ENCODE data around the gene VIT.

The VIT gene

GRCh38 chr2:36664696-36665076 is 31.8 kb upstream of the VIT start:
- no peak for DNase-seq
- H3F3A ChIP-seq (ENCODE audit: insufficient read depth, low read length), result no peaks in the 10 kb centered on the region
- H3K27me3 ChIP-seq (replicated peaks; ENCODE audit: insufficient read depth, low read length), result no peaks in the 10 kb centered on the region
- H3K36me3 ChIP-seq (replicated peaks; ENCODE audit: insufficient read depth, low read length), result no peaks in the 10 kb centered on the region
- H3K9me2 ChIP-seq (replicated peaks; ENCODE audit: insufficient read depth, low read length), result no peaks in the 10 kb centered on the region
- H4K20me1 ChIP-seq (ENCODE audit: insufficient read depth, low read length), result no peaks in the 10 kb centered on the region
- no peaks in the 10 kb centered on the region for H3K9me3 ChIP-seq (replicated peaks; ENCODE audit: insufficient read depth, low read length)
- no peaks in the 10 kb centered on the region for H3K4me1 ChIP-seq (ENCODE audit: low read length)
- no peak overlapping the region for H3K4me2 ChIP-seq (ENCODE audit: low read depth, low read length)
- no peak overlapping the region for H3K27ac ChIP-seq (ENCODE audit: low read length)
- no peak overlapping the region for H2AFZ ChIP-seq (ENCODE audit: low read length)
- TF ChIP-seq, protein P1, sequence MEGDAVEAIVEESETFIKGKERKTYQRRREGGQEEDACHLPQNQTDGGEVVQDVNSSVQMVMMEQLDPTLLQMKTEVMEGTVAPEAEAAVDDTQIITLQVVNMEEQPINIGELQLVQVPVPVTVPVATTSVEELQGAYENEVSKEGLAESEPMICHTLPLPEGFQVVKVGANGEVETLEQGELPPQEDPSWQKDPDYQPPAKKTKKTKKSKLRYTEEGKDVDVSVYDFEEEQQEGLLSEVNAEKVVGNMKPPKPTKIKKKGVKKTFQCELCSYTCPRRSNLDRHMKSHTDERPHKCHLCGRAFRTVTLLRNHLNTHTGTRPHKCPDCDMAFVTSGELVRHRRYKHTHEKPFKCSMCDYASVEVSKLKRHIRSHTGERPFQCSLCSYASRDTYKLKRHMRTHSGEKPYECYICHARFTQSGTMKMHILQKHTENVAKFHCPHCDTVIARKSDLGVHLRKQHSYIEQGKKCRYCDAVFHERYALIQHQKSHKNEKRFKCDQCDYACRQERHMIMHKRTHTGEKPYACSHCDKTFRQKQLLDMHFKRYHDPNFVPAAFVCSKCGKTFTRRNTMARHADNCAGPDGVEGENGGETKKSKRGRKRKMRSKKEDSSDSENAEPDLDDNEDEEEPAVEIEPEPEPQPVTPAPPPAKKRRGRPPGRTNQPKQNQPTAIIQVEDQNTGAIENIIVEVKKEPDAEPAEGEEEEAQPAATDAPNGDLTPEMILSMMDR (IDR thresholded peaks at IDR 0.05; ENCODE audit: low read length), result no peak
- TF ChIP-seq EZH2 (optimal IDR thresholded peaks at IDR 0.05; ENCODE audit: low read depth, low read length) (no peak), EZH2phosphoT487 (IDR thresholded peaks at IDR 0.05; ENCODE audit: low read length) (no peak)
- no peak overlapping the region for H3K4me3 ChIP-seq (ENCODE audit: low read length)
- no peaks in the 10 kb centered on the region for H3K79me2 ChIP-seq (ENCODE audit: low read length)
- H3K9ac ChIP-seq (ENCODE audit: low read length), result no peak overlapping the region

- Histone ChIP-seq H2AFZ (ENCODE audit: low read length) (no peak overlapping the region), H3K9ac (ENCODE audit: low read length) (no peak overlapping the region), H3K4me3 (ENCODE audit: low read length) (no peak overlapping the region), H3K79me2 (ENCODE audit: low read length) (no peaks in the 10 kb centered on the region), H3K27me3 (replicated peaks; ENCODE audit: insufficient read depth, low read length) (no peaks in the 10 kb centered on the region), H3K9me3 (replicated peaks; ENCODE audit: insufficient read depth, low read length) (no peaks in the 10 kb centered on the region), H4K20me1 (ENCODE audit: insufficient read depth, low read length) (no peaks in the 10 kb centered on the region), H3K4me2 (ENCODE audit: low read depth, low read length) (no peak overlapping the region), H3K9me2 (replicated peaks; ENCODE audit: insufficient read depth, low read length) (no peaks in the 10 kb centered on the region), H3F3A (ENCODE audit: insufficient read depth, low read length) (no peaks in the 10 kb centered on the region), H3K27ac (ENCODE audit: low read length) (no peak overlapping the region), H3K36me3 (replicated peaks; ENCODE audit: insufficient read depth, low read length) (no peaks in the 10 kb centered on the region), H3K4me1 (ENCODE audit: low read length) (no peaks in the 10 kb centered on the region)
- DNase-seq, result no peak
- TF ChIP-seq, protein P1 (IDR thresholded peaks at IDR 0.05; ENCODE audit: low read length), result no peak
- TF ChIP-seq EZH2 (optimal IDR thresholded peaks at IDR 0.05; ENCODE audit: low read depth, low read length) (no peak), EZH2phosphoT487 (IDR thresholded peaks at IDR 0.05; ENCODE audit: low read length) (no peak)
Observed at GRCh38 chr2:36667931-36668330, 28.6 kb upstream of the VIT start.

GRCh38 chr2:36670881-36671595 is 25.5 kb upstream of the VIT start:
- no peaks in the 10 kb centered on the region for H3K9me3 ChIP-seq (replicated peaks; ENCODE audit: insufficient read depth, low read length)
- no peaks in the 10 kb centered on the region for H3K36me3 ChIP-seq (replicated peaks; ENCODE audit: insufficient read depth, low read length)
- no peak overlapping the region for H3K27ac ChIP-seq (ENCODE audit: low read length)
- no peaks in the 10 kb centered on the region for H4K20me1 ChIP-seq (ENCODE audit: insufficient read depth, low read length)
- no peak overlapping the region for H3K4me2 ChIP-seq (ENCODE audit: low read depth, low read length)
- H2AFZ ChIP-seq (ENCODE audit: low read length), result no peak overlapping the region
- H3K9me2 ChIP-seq (replicated peaks; ENCODE audit: insufficient read depth, low read length), result no peaks in the 10 kb centered on the region
- no peaks in the 10 kb centered on the region for H3K4me1 ChIP-seq (ENCODE audit: low read length)
- H3K27me3 ChIP-seq (replicated peaks; ENCODE audit: insufficient read depth, low read length), result no peaks in the 10 kb centered on the region
- H3K4me3 ChIP-seq (ENCODE audit: low read length), result no peak overlapping the region
- TF ChIP-seq, protein P1 (IDR thresholded peaks at IDR 0.05; ENCODE audit: low read length), result no peak
- TF ChIP-seq EZH2 (optimal IDR thresholded peaks at IDR 0.05; ENCODE audit: low read depth, low read length), result no peak
- TF ChIP-seq EZH2phosphoT487 (IDR thresholded peaks at IDR 0.05; ENCODE audit: low read length), result no peak
- H3F3A ChIP-seq (ENCODE audit: insufficient read depth, low read length), result no peaks in the 10 kb centered on the region
- H3K9ac ChIP-seq (ENCODE audit: low read length), result no peak overlapping the region
- H3K79me2 ChIP-seq (ENCODE audit: low read length), result no peaks in the 10 kb centered on the region
- DNase-seq, result no peak
